ENCODE measurements around the gene RFPL2. TPM values are rescaled to one million over a fixed set of nuclear protein-coding genes. Genes with fewer than 3 reads are reported as not detected.
"Not testable (repeated sequence)": the region's sequence is repeated elsewhere in the genome, so short reads cannot be mapped to it uniquely, and the experiment has no call there.

RFPL2 gene
- total RNA-seq, 1 experiment from 2014 or later: not detected

GRCh38 chr22:32144496-32145274, 60.2 kb downstream of the RFPL2 start:
- H3K4me1 Mint-ChIP-seq (ENCODE audit: insufficient read depth, unreplicated experiment): no peaks in the 10 kb centered on the region
- intact Hi-C loops (cut with micrococcal nuclease): no loop called here
- H3K9me3 Mint-ChIP-seq (ENCODE audit: unreplicated experiment): no peaks in the 10 kb centered on the region
- POLR2A ChIA-PET: no interaction called here
- no peak overlapping the region for H3K4me3 Mint-ChIP-seq (ENCODE audit: unreplicated experiment)
- TF ChIP-seq CTCF (IDR thresholded peaks at IDR 0.05; ENCODE audit: unreplicated experiment): no peak
- CTCF ChIA-PET: no interaction called here
- peaks cover 9% of the 10 kb centered on the region for H3K27me3 Mint-ChIP-seq (ENCODE audit: insufficient read depth, unreplicated experiment)
- H3K36me3 Mint-ChIP-seq (ENCODE audit: insufficient read depth, unreplicated experiment): no peaks in the 10 kb centered on the region
- BruUV-seq (replicated peaks): no TSS peak
- H3K27ac Mint-ChIP-seq (ENCODE audit: low read depth, unreplicated experiment): no peak overlapping the region
- peak; percentile 13 for DNase-seq (ENCODE audit: unreplicated experiment)

- CTCF ChIA-PET: interaction anchor here (0.8 kb wide), 1 partner anchor 403 kb away, joined by 5 read pairs; no protein-coding TSS in a partner anchor
- Mint-ChIP-seq H3K27me3 (ENCODE audit: insufficient read depth, unreplicated experiment) (no peaks in the 10 kb centered on the region), H3K4me3 (ENCODE audit: unreplicated experiment) (no peak overlapping the region), H3K9me3 (ENCODE audit: unreplicated experiment) (no peaks in the 10 kb centered on the region), H3K4me1 (ENCODE audit: insufficient read depth, unreplicated experiment) (peaks cover 15% of the 10 kb centered on the region), H3K36me3 (ENCODE audit: insufficient read depth, unreplicated experiment) (no peaks in the 10 kb centered on the region), H3K27ac (ENCODE audit: low read depth, unreplicated experiment) (no peak overlapping the region)
- DNase-seq (ENCODE audit: unreplicated experiment): no peak
- intact Hi-C loops (cut with micrococcal nuclease): no loop called here
- no peak for TF ChIP-seq CTCF (IDR thresholded peaks at IDR 0.05; ENCODE audit: unreplicated experiment)
- BruUV-seq (replicated peaks): no TSS peak
- POLR2A ChIA-PET: no interaction called here
These were observed 62.3 kb downstream of the RFPL2 start for GRCh38 chr22:32142600-32142999.

- H3K36me3 Mint-ChIP-seq (ENCODE audit: insufficient read depth, unreplicated experiment); H3K9me3 Mint-ChIP-seq (ENCODE audit: unreplicated experiment); intact Hi-C loops (cut with micrococcal nuclease); POLR2A ChIA-PET; H3K27me3 Mint-ChIP-seq (ENCODE audit: insufficient read depth, unreplicated experiment); H3K4me3 Mint-ChIP-seq (ENCODE audit: unreplicated experiment); H3K27ac Mint-ChIP-seq (ENCODE audit: low read depth, unreplicated experiment); DNase-seq (ENCODE audit: unreplicated experiment); BruUV-seq (replicated peaks): not testable (repeated sequence)
- peak; percentile 33 for TF ChIP-seq CTCF (IDR thresholded peaks at IDR 0.05; ENCODE audit: unreplicated experiment)
- peaks cover 24% of the 10 kb centered on the region for H3K4me1 Mint-ChIP-seq (ENCODE audit: insufficient read depth, unreplicated experiment)
- CTCF ChIA-PET: interaction anchor here (0.6 kb wide), 2 partner anchors 61 to 696 kb away, joined by 3 read pairs; no protein-coding TSS in a partner anchor
These were observed 64.2 kb downstream of the RFPL2 start for GRCh38 chr22:32140688-32141087.

Other genes starting within 250 kb of the RFPL2 start
- gene SLC5A1, start 161.8 kb downstream of the RFPL2 start, total RNA-seq (2022): not detected in 2 replicates
- not detected in 2 replicates for gene C22orf42, start 45.8 kb downstream of the RFPL2 start, total RNA-seq (2022)
- not detected in 2 replicates for gene SLC5A4, start 50.3 kb upstream of the RFPL2 start, total RNA-seq (2022)
- not detected in 2 replicates for gene RFPL3, start 152.8 kb upstream of the RFPL2 start, total RNA-seq (2022)
- 93.4 and 109 TPM in 2 replicates for gene RTCB, start 207.2 kb upstream of the RFPL2 start, total RNA-seq (2022)

Data from MCF 10A (cell line).